Fibroblast of lung (primary cell): ENCODE results near the gene ATPAF2. TPM values are rescaled to one million over a fixed set of nuclear protein-coding genes. Genes with fewer than 3 reads are reported as not detected.

Experiments used
- DNase-seq, 2 donors: peaks; one replicate each; pipeline versions ENCODE4 v3.0.0 to v3.0.0-alpha.2; 2010; ENCODE audit warnings: low read depth in 2 of 2
- H2AFZ ChIP-seq: 2 replicates; pipeline ENCODE4 v1.5.1; 2012; ENCODE audit warnings: low read length, control low read depth, inconsistent platforms
- H3K27ac ChIP-seq: 2 replicates; pipeline ENCODE4 v1.5.1; 2011; ENCODE audit warnings: low read length, control low read depth; ENCODE audit not compliant: insufficient read depth
- H3K27me3 ChIP-seq: 2 replicates; pipeline ENCODE4 v1.5.1; 2011; ENCODE audit warnings: mild to moderate bottlenecking, low read length; ENCODE audit not compliant: control insufficient read depth, insufficient read depth
- H3K36me3 ChIP-seq: 2 replicates; pipeline ENCODE4 v1.5.1; 2011; ENCODE audit warnings: low read length; ENCODE audit not compliant: control insufficient read depth, insufficient read depth
- H3K4me1 ChIP-seq: 2 replicates; pipeline ENCODE4 v1.5.1; 2011; ENCODE audit warnings: low read length; ENCODE audit not compliant: control insufficient read depth, insufficient read depth; ENCODE audit errors: extremely low read depth
- H3K4me2 ChIP-seq: 2 replicates; pipeline ENCODE4 v1.5.1; 2011; ENCODE audit warnings: low read length, control low read depth; ENCODE audit not compliant: insufficient read depth; ENCODE audit errors: extremely low read depth
- H3K4me3 ChIP-seq, 4 experiments: fragments of 200-600 bp in 1 of 4; sonication (generic) in 1 of 4; replicated peaks in 1 of 4; 2 replicates each; pipeline ENCODE4 v1.5.1; 2011 to 2016; ENCODE audit warnings: low read length in 4 of 4, low read depth in 3 of 4, mild to moderate bottlenecking in 3 of 4, control low read depth in 2 of 4, inconsistent platforms in 1 of 4, mixed read lengths in 1 of 4; ENCODE audit not compliant: insufficient read depth in 1 of 4; ENCODE audit errors: control extremely low read depth in 1 of 4
- H3K79me2 ChIP-seq: 2 replicates; pipeline ENCODE4 v1.5.1; 2012; ENCODE audit warnings: mild to moderate bottlenecking, low read length, inconsistent platforms; ENCODE audit not compliant: control insufficient read depth, insufficient read depth
- H3K9ac ChIP-seq: 2 replicates; pipeline ENCODE4 v1.5.1; 2011; ENCODE audit warnings: mild to moderate bottlenecking, low read length, control low read depth; ENCODE audit not compliant: insufficient read depth
- H3K9me3 ChIP-seq: 2 replicates; pipeline ENCODE4 v1.5.1; 2012; ENCODE audit warnings: low read depth, low read length; ENCODE audit not compliant: control insufficient read depth, insufficient read depth
- H4K20me1 ChIP-seq: 2 replicates; pipeline ENCODE4 v1.5.1; 2011; ENCODE audit warnings: low read length; ENCODE audit not compliant: control insufficient read depth, insufficient read depth; ENCODE audit errors: extremely low read depth
- EZH2 ChIP-seq: IDR thresholded peaks from 2 replicates; pipeline ENCODE4 v1.5.1; 2012; ENCODE audit warnings: low read length, control low read depth, mild to moderate bottlenecking; ENCODE audit errors: missing control alignments
- polyA plus RNA-seq, 2 donors: library from polyadenylated mRNA; depleted of rRNA in 1 of 2; stranded (reverse) in 1 of 2; unstranded in 1 of 2; fragments of >200 nt; gene quantifications; 2 replicates each; pipeline ENCODE4 v1.2.1, GENCODE V29; 2011 to 2012; ENCODE audit warnings: missing spikeins in 1 of 2
- total RNA-seq: library from RNA; depleted of rRNA; stranded (reverse); fragments of >200 nt; gene quantifications from 2 replicates; pipeline ENCODE4 v1.2.1, GENCODE V29; 2014
- TF ChIP-seq, protein P1 (sequence below), 2 donors: IDR thresholded peaks in 1 of 2; conservative IDR thresholded peaks in 1 of 2; 1 replicate in 1 of 2; 2 replicates in 1 of 2; pipeline ENCODE4 v1.5.1; 2011 to 2012; ENCODE audit warnings: low read length in 2 of 2, control low read depth in 1 of 2, inconsistent platforms in 1 of 2, low read depth in 1 of 2, mild to moderate bottlenecking in 1 of 2

Gene ATPAF2
- total and polyA plus RNA-seq, 2 donors (not counting 1 experiment from before 2014, with no cell fraction given) = 11.6 to 12.6 TPM

DNA sequence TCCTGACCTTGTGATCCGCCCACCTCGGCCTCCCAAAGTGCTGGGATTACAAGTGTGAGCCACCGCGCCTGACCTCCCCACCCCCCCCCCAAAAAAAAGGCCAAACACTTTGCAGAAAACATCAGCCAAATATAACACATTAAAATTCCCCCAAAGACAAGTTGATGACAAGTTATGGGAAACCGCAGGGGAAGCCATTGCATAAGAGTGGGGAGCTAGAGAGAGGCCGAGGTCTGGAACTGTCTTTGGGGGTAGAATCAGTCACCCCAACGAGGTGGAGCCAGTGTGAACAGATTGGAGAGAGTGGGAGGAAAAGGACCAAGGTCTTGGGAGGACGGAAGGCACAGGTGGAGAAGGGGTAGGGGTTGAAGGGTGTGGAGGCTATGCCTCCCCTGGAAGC, 63.5 kb downstream of the ATPAF2 start:
- H3K27ac ChIP-seq = no peak overlapping the region
- TF ChIP-seq, protein P1, sequence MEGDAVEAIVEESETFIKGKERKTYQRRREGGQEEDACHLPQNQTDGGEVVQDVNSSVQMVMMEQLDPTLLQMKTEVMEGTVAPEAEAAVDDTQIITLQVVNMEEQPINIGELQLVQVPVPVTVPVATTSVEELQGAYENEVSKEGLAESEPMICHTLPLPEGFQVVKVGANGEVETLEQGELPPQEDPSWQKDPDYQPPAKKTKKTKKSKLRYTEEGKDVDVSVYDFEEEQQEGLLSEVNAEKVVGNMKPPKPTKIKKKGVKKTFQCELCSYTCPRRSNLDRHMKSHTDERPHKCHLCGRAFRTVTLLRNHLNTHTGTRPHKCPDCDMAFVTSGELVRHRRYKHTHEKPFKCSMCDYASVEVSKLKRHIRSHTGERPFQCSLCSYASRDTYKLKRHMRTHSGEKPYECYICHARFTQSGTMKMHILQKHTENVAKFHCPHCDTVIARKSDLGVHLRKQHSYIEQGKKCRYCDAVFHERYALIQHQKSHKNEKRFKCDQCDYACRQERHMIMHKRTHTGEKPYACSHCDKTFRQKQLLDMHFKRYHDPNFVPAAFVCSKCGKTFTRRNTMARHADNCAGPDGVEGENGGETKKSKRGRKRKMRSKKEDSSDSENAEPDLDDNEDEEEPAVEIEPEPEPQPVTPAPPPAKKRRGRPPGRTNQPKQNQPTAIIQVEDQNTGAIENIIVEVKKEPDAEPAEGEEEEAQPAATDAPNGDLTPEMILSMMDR (conservative IDR thresholded peaks at IDR 0.05 in 1 of 2, IDR thresholded peaks at IDR 0.05 in 1 of 2; ENCODE audit: low read depth in 1 of 2, low read length in 2 of 2) = no peak
- TF ChIP-seq EZH2 = no peak
- no peak overlapping the region for H2AFZ ChIP-seq
- H3K27me3 ChIP-seq = no peaks in the 10 kb centered on the region
- no peaks in the 10 kb centered on the region for H3K9me3 ChIP-seq
- DNase-seq = no peak
- no peak overlapping the region for H3K4me2 ChIP-seq
- H3K36me3 ChIP-seq = no peaks in the 10 kb centered on the region
- H3K4me1 ChIP-seq = peaks cover 4% of the 10 kb centered on the region
- H4K20me1 ChIP-seq = no peaks in the 10 kb centered on the region
- no peak overlapping the region for H3K4me3 ChIP-seq
- H3K79me2 ChIP-seq = peaks cover 15% of the 10 kb centered on the region
- no peak overlapping the region for H3K9ac ChIP-seq

DNA sequence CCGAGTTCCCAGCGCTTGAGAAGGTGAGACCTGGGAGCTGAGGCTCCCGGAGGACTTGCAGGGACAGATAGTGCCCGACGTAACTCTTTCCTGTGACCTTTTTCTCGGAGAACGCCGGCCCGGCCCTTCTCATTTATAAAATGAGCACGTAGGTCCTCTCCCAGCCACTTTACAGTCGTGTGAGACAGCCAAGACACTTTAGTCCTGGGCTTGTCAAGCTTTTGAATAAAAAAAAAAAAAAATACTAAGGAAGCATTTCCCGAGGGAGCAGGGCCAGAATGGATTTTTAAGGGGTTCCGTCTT, 66.1 kb downstream of the ATPAF2 start:
- Histone ChIP-seq H3K9me3 (no peaks in the 10 kb centered on the region), H3K27ac (peak overlapping the region; percentile 49), H3K9ac (no peak overlapping the region), H3K4me2 (peak overlapping the region; percentile 86), H3K79me2 (peaks cover 32% of the 10 kb centered on the region), H3K27me3 (no peaks in the 10 kb centered on the region), H3K36me3 (no peaks in the 10 kb centered on the region), H4K20me1 (no peaks in the 10 kb centered on the region), H2AFZ (peak overlapping the region; percentile 75), H3K4me1 (peaks cover 4% of the 10 kb centered on the region), H3K4me3 (peak overlapping the region; percentile 44 to 73 (median 63))
- DNase-seq = no peak
- TF ChIP-seq EZH2 = no peak
- TF ChIP-seq, protein P1 (conservative IDR thresholded peaks at IDR 0.05 in 1 of 2, IDR thresholded peaks at IDR 0.05 in 1 of 2; ENCODE audit: low read depth in 1 of 2, low read length in 2 of 2) = no peak

DNA sequence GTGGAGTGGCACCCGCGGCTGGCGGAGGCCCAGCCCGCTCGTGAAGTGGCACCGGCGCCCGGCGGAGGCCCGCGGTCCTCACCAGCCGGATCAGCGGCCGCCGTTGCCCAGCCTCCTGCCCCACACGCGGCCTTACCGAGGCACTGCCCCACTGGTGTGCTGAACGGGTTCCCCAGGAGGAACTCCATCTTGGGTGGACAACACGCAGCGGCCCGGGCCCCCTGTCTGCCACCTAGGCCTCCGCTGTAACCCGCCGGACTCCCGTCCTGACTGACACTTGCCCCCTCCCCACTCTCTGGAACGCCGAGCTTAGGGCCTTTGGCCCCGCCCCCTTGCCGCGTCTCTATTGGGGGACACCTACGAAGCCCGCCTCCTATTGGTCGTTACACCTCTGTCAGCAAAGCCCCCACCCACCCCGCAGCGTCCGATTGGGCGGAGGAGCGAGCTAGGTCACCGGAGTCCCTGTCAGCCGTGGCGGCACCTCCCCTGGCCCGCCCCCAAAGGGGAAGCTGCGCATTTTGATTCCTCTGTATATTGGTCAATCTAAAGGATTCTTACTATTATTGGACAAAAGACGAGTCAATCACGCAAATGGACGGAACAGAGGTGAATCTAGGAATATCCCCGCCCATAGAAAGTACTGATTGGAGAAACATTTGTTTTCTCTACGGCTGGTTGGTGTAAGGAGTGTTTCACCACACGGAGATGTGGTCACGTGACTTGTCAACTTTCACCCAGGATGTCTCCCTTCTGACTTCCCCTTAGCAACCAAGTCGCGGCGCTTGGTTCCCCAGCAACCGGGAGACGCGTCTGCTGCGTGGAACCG, 66.6 kb downstream of the ATPAF2 start, which contains the start of the genes DRC3 and TOM1L2:
Gene DRC3 (plus strand): TSS at position 737 of the 826 bp plus-strand sequence. CDS start 4,737 bp downstream, outside the sequence.
Gene TOM1L2 (minus strand): TSS at position 275 of the 826 bp plus-strand sequence. CDS start 87 bp downstream, at position 188.
- Histone ChIP-seq H3K27ac (peak within 1 kb of the TSS; percentile 79), H3K9ac (peak within 1 kb of the TSS; percentile 89), H3K4me2 (peak within 1 kb of the TSS; percentile 97), H3K79me2 (peaks cover 37% of the 10 kb centered on the region), H3K9me3 (no peaks in the 10 kb centered on the region), H4K20me1 (no peaks in the 10 kb centered on the region), H3K4me3 (peak within 1 kb of the TSS; percentile 64 to 89 (median 86)), H2AFZ (peak within 1 kb of the TSS; percentile 75), H3K27me3 (no peaks in the 10 kb centered on the region), H3K36me3 (no peaks in the 10 kb centered on the region), H3K4me1 (peaks cover 4% of the 10 kb centered on the region)
- TF ChIP-seq EZH2 = no peak
- TF ChIP-seq, protein P1 (conservative IDR thresholded peaks at IDR 0.05 in 1 of 2, IDR thresholded peaks at IDR 0.05 in 1 of 2; ENCODE audit: low read depth in 1 of 2, low read length in 2 of 2) = no peak
- DNase-seq = peak; percentile 100
